Loucy (cell line): Measurements from ENCODE around the gene ACTRT2.

Experiments
- EZH2phosphoT487 ChIP-seq: fragments of 200-600 bp; IDR thresholded peaks from 2 replicates; pipeline ENCODE4 v1.6.1; 2018; ENCODE audit warnings: antibody characterized with exemption, mild to moderate bottlenecking, moderate library complexity, borderline replicate concordance
- TF ChIP-seq, protein P1 (sequence below): fragments of 200-600 bp; sonication (generic); conservative IDR thresholded peaks from 2 replicates; pipeline ENCODE4 v1.5.1; 2014; ENCODE audit warnings: mild to moderate bottlenecking, antibody characterized with exemption, low read length

DNA sequence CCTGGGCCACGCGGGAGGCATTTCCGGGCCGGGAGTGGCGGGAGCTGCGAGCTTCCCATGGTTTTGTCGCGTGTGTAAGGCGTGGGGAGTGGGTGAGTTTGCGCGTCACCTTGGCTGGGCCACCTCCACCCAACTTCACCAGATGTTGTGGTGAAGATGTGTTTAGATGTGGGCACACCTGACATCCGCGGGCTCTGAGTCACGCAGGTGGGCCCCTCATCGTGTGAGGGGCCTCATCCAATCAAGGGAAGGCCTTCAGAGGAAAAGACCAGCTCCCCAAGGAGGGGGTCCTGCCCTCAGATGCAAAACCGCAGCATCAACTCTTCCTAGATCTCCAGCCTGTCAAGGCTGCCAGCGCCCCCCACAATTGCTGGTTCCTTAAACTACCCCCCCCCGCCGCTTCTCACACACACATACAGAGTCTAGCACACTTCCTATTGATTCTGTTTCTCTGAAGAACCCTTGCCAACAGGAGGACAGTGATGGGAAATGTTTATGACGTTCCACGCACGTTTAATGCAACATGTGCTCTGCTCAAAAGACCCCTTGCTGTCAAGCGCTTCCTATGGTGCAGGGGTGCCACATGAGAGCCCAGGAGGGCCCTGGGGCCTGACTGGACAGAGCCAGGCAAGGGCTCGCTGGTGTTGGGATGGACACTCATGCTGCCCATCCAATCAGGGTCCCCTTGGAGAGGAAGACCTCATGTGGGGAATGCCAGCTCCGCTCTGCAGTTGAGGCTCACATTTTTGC is 11.9 kb downstream of the ACTRT2 start:
- TF ChIP-seq, protein P1, sequence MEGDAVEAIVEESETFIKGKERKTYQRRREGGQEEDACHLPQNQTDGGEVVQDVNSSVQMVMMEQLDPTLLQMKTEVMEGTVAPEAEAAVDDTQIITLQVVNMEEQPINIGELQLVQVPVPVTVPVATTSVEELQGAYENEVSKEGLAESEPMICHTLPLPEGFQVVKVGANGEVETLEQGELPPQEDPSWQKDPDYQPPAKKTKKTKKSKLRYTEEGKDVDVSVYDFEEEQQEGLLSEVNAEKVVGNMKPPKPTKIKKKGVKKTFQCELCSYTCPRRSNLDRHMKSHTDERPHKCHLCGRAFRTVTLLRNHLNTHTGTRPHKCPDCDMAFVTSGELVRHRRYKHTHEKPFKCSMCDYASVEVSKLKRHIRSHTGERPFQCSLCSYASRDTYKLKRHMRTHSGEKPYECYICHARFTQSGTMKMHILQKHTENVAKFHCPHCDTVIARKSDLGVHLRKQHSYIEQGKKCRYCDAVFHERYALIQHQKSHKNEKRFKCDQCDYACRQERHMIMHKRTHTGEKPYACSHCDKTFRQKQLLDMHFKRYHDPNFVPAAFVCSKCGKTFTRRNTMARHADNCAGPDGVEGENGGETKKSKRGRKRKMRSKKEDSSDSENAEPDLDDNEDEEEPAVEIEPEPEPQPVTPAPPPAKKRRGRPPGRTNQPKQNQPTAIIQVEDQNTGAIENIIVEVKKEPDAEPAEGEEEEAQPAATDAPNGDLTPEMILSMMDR = no peak
- no peak for TF ChIP-seq EZH2phosphoT487
